Keratinocyte (primary cell): Measurements from ENCODE around the gene TMEM247. TPM values are rescaled to one million over a fixed set of nuclear protein-coding genes. Genes with fewer than 3 reads are reported as not detected.

Experiments used
- DNase-seq: peaks from one replicate; pipeline ENCODE4 v3.0.0-alpha.2; 2011; ENCODE audit warnings: low read depth, missing footprints, low spot score
- FAIRE-seq: peaks from 2 replicates; lab custom pipeline; 2011; peaks lifted over from hg19 to GRCh38; lab: Jason Lieb, UNC
- H2AFZ ChIP-seq: 2 replicates; pipeline ENCODE4 v1.6.0; 2012; ENCODE audit warnings: low read length, control low read depth, inconsistent platforms; ENCODE audit not compliant: control insufficient read depth
- H3K27ac ChIP-seq: 2 replicates; pipeline ENCODE4 v1.5.1; 2011; ENCODE audit warnings: low read length; ENCODE audit not compliant: control insufficient read depth, insufficient read depth
- H3K27me3 ChIP-seq: 3 replicates; pipeline ENCODE4 v1.6.0; 2011; ENCODE audit warnings: low read length; ENCODE audit not compliant: control insufficient read depth, insufficient read depth; ENCODE audit errors: extremely low read depth
- H3K36me3 ChIP-seq, 2 experiments: 2 replicates in 1 of 2; 3 replicates in 1 of 2; pipeline ENCODE4 v1.5.1; 2011; ENCODE audit warnings: low read length in 2 of 2, mild to moderate bottlenecking in 1 of 2; ENCODE audit not compliant: control insufficient read depth in 2 of 2, insufficient read depth in 2 of 2; ENCODE audit errors: extremely low read depth in 1 of 2
- H3K4me1 ChIP-seq: 3 replicates; pipeline ENCODE4 v1.5.1; 2011; ENCODE audit warnings: low read length; ENCODE audit not compliant: control insufficient read depth, insufficient read depth; ENCODE audit errors: extremely low read depth
- H3K4me2 ChIP-seq: 3 replicates; pipeline ENCODE4 v1.6.0; 2011; ENCODE audit warnings: low read depth, low read length; ENCODE audit not compliant: control insufficient read depth, insufficient read depth; ENCODE audit errors: extremely low read depth
- H3K4me3 ChIP-seq, 3 experiments: fragments of 200-600 bp in 1 of 3; sonication (generic) in 1 of 3; 2 replicates in 2 of 3; 3 replicates in 1 of 3; pipeline ENCODE4 v1.5.1; 2011 to 2016; ENCODE audit warnings: low read length in 3 of 3, mild to moderate bottlenecking in 3 of 3, control low read depth in 2 of 3, inconsistent platforms in 1 of 3, low read depth in 1 of 3, mixed read lengths in 1 of 3, mixed run types in 1 of 3, moderate library complexity in 1 of 3; ENCODE audit not compliant: control insufficient read depth in 2 of 3, insufficient read depth in 2 of 3; ENCODE audit errors: extremely low read depth in 1 of 3
- H3K79me2 ChIP-seq: 2 replicates; pipeline ENCODE4 v1.6.0; 2012; ENCODE audit warnings: low read length; ENCODE audit not compliant: control insufficient read depth, insufficient read depth
- H3K9ac ChIP-seq: 3 replicates; pipeline ENCODE4 v1.6.0; 2011; ENCODE audit warnings: low read length; ENCODE audit not compliant: control insufficient read depth, insufficient read depth; ENCODE audit errors: extremely low read depth
- H3K9me1 ChIP-seq: 3 replicates; pipeline ENCODE4 v1.6.0; 2011; ENCODE audit warnings: low read length; ENCODE audit not compliant: control insufficient read depth, insufficient read depth; ENCODE audit errors: extremely low read depth
- H3K9me3 ChIP-seq: 2 replicates; pipeline ENCODE4 v1.5.1; 2012; ENCODE audit warnings: low read depth, low read length; ENCODE audit not compliant: control insufficient read depth
- H4K20me1 ChIP-seq: 3 replicates; pipeline ENCODE4 v1.6.0; 2011; ENCODE audit warnings: low read length; ENCODE audit not compliant: control insufficient read depth, insufficient read depth; ENCODE audit errors: extremely low read depth
- CTCF ChIP-seq, 3 experiments: IDR thresholded peaks in 1 of 3; conservative IDR thresholded peaks in 1 of 3; optimal IDR thresholded peaks in 1 of 3; 2 replicates in 2 of 3; 3 replicates in 1 of 3; pipeline versions ENCODE3 to v1.5.1; 2011; ENCODE audit warnings: low read length in 3 of 3, mild to moderate bottlenecking in 3 of 3, moderate library complexity in 2 of 3, control low read depth in 1 of 3, inconsistent platforms in 1 of 3; ENCODE audit not compliant: insufficient read depth in 2 of 3; ENCODE audit errors: extremely low read depth in 1 of 3
- EZH2 ChIP-seq: IDR thresholded peaks from one replicate; pipeline ENCODE4 v1.6.1; 2012; ENCODE audit warnings: inconsistent platforms, mild to moderate bottlenecking, low read length, moderate library complexity
- dilution Hi-C: fragments of 300-500 bp; cut with MboI; formaldehyde crosslinking; loops from one replicate; pipeline ENCODE4 v1.7.0; 2020; ENCODE audit warnings: low sequenced_read_pairs; ENCODE audit not compliant: extremely low pct_ligation_motif_present
- polyA plus RNA-seq, 5 experiments: library from polyadenylated mRNA; depleted of rRNA in 3 of 5; stranded (reverse) in 3 of 5; stranded (forward) in 1 of 5; unstranded in 1 of 5; fragments of >200 nt; gene quantifications; 1 replicate in 1 of 5; 2 replicates in 3 of 5; 3 replicates in 1 of 5; pipeline versions ENCODE4 v1.2.1 to v1.2.3, GENCODE V29; 2011 to 2012; ENCODE audit warnings: missing spikeins in 2 of 5, low read depth in 1 of 5, low replicate concordance in 1 of 5

Gene TMEM247
- polyA plus RNA-seq, 1 donor (not counting 4 experiments of a cell fraction or from before 2014, with no cell fraction given): not detected

DNA sequence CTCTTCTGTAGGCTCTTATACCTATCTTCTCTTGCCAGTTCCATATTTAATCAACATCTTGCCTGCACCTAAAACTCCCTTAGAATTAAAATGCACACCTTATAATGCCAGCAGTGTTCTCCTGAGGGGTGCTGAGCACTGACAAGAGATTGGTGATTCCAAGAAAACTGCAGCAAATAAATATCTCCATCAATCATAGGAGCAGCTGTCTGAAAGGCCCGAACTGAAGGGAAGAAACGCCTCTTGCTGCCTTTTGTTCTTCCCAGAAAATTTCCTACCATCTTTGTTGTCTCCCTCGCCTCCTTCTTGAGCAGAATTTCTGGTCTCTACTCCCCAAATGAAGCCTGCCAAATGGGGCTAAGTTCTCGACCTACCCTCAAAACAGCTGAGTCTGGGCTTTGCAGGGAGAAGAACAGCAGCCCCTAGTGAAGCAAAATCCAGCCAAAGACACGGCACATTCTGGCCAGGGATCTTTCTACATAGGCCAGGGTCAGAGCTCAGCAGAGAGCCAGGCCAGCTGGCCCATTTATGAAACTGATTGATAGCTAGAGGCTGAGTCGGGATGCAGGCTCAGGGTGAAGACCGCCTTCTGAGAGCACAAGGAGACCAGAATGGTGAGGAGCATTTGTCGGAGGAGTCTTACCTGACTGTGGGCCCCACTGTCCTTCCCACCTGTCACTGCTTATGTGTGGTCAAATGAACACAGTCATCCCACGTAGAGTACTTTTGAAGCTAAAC lies 20.4 kb upstream of the TMEM247 start:
- no peak for TF ChIP-seq EZH2
- no peak for TF ChIP-seq CTCF (optimal IDR thresholded peaks at IDR 0.05 in 1 of 3, IDR thresholded peaks at IDR 0.05 in 1 of 3, conservative IDR thresholded peaks at IDR 0.05 in 1 of 3; ENCODE audit: extremely low read depth in 1 of 3, insufficient read depth in 2 of 3, low read length in 3 of 3)
- no peak for FAIRE-seq

GRCh38 chr2:46459694-46460093 lies 19.7 kb upstream of the TMEM247 start:
- peaks cover 4% of the 10 kb centered on the region for H3K4me1 ChIP-seq
- no peaks in the 10 kb centered on the region for H3K27me3 ChIP-seq
- H3K9me3 ChIP-seq: no peaks in the 10 kb centered on the region
- H3K9me1 ChIP-seq: no peaks in the 10 kb centered on the region
- no peak overlapping the region for H2AFZ ChIP-seq
- dilution Hi-C loops: no loop called here
- H4K20me1 ChIP-seq: no peaks in the 10 kb centered on the region
- no peak overlapping the region for H3K4me3 ChIP-seq
- H3K9ac ChIP-seq: no peak overlapping the region
- TF ChIP-seq CTCF (optimal IDR thresholded peaks at IDR 0.05 in 1 of 3, IDR thresholded peaks at IDR 0.05 in 1 of 3, conservative IDR thresholded peaks at IDR 0.05 in 1 of 3; ENCODE audit: extremely low read depth in 1 of 3, insufficient read depth in 2 of 3, low read length in 3 of 3) (no peak), EZH2 (no peak)
- no peaks in the 10 kb centered on the region for H3K79me2 ChIP-seq
- H3K4me2 ChIP-seq: no peak overlapping the region
- no peaks in the 10 kb centered on the region for H3K36me3 ChIP-seq
- DNase-seq: no peak
- no peak for FAIRE-seq
- no peak overlapping the region for H3K27ac ChIP-seq

More for the DNA sequence above, 20.4 kb upstream of the TMEM247 start:
- dilution Hi-C loops: no loop called here
- no peak overlapping the region for H3K4me3 ChIP-seq
- H3K9me3 ChIP-seq: no peaks in the 10 kb centered on the region
- no peak overlapping the region for H2AFZ ChIP-seq
- no peak overlapping the region for H3K4me2 ChIP-seq
- peaks cover 4% of the 10 kb centered on the region for H3K4me1 ChIP-seq
- H3K36me3 ChIP-seq: no peaks in the 10 kb centered on the region
- no peaks in the 10 kb centered on the region for H3K9me1 ChIP-seq
- H4K20me1 ChIP-seq: no peaks in the 10 kb centered on the region
- no peak overlapping the region for H3K27ac ChIP-seq
- DNase-seq: no peak
- H3K79me2 ChIP-seq: no peaks in the 10 kb centered on the region
- no peaks in the 10 kb centered on the region for H3K27me3 ChIP-seq
- no peak overlapping the region for H3K9ac ChIP-seq
